GM19467 (cell line): Measurements from ENCODE around the gene LAMB2.
A peak's percentile ranks its signal among the peaks of the same experiment; 100 is the strongest.

Experiments used
- ATAC-seq: cut with Tn5 transposase; IDR thresholded peaks from one replicate; pipeline ENCODE4 v1.9.1; 2021; ENCODE audit warnings: mild to moderate bottlenecking, moderate library complexity; ENCODE audit not compliant: unreplicated experiment

The LAMB2 gene

GRCh38 chr3:49132437-49133225 is at the start of gene LAMB2:
TSS of gene LAMB2 (minus strand) at chr3:49133050. CDS start at chr3:49132867, 183 bp downstream.
- ATAC-seq: no peak

- ATAC-seq: no peak
Measured at GRCh38 chr3:49181351-49181750, 48.5 kb upstream of the LAMB2 start.

- no peak for ATAC-seq
Measured at GRCh38 chr3:49180116-49180515, 47.3 kb upstream of the LAMB2 start.

- no peak for ATAC-seq
Measured at GRCh38 chr3:49177073-49177472, 44.2 kb upstream of the LAMB2 start.

GRCh38 chr3:49175530-49175929 is 42.7 kb upstream of the LAMB2 start:
- no peak for ATAC-seq

- no peak for ATAC-seq
Measured at GRCh38 chr3:49174397-49174985, 41.6 kb upstream of the LAMB2 start.

- ATAC-seq: no peak
Measured at GRCh38 chr3:49173792-49174170, 40.9 kb upstream of the LAMB2 start.

- no peak for ATAC-seq
Measured at GRCh38 chr3:49173116-49173791, 40.4 kb upstream of the LAMB2 start.

- ATAC-seq: no peak
Measured at GRCh38 chr3:49172551-49173041, 39.7 kb upstream of the LAMB2 start.

GRCh38 chr3:49171775-49172500 is 39.1 kb upstream of the LAMB2 start:
- ATAC-seq: no peak

GRCh38 chr3:49171119-49171774 is 38.4 kb upstream of the LAMB2 start, which contains the start of gene KLHDC8B:
TSS of gene KLHDC8B (plus strand) at chr3:49171598. CDS start at chr3:49172770, 1,172 bp downstream.
- peak; percentile 44 for ATAC-seq

- no peak for ATAC-seq
Measured at GRCh38 chr3:49170744-49171118, 37.9 kb upstream of the LAMB2 start.

- ATAC-seq: no peak
Measured at GRCh38 chr3:49166752-49167556, 34.1 kb upstream of the LAMB2 start.

- peak; percentile 68 for ATAC-seq
Measured at GRCh38 chr3:49165771-49166751, 33.2 kb upstream of the LAMB2 start, which contains the start of gene CCDC71. TSS of gene CCDC71 (minus strand) at chr3:49166331. CDS start at chr3:49164208, 2,123 bp downstream.

- ATAC-seq: no peak
Measured at GRCh38 chr3:49164983-49165720, 32.3 kb upstream of the LAMB2 start.

GRCh38 chr3:49163609-49164008 is 30.8 kb upstream of the LAMB2 start:
- ATAC-seq: no peak

- no peak for ATAC-seq
Measured at GRCh38 chr3:49162751-49163419, 30.0 kb upstream of the LAMB2 start.
